ENCODE results near the gene GLMN. TPM values are rescaled to one million over a fixed set of nuclear protein-coding genes. Genes with fewer than 3 reads are reported as not detected.

GLMN gene
- total RNA-seq, 3 donors from 2014 or later (not counting 1 experiment from before 2014, with no cell fraction given), result 19.8 to 25.9 (median 19.9) TPM

DNA sequence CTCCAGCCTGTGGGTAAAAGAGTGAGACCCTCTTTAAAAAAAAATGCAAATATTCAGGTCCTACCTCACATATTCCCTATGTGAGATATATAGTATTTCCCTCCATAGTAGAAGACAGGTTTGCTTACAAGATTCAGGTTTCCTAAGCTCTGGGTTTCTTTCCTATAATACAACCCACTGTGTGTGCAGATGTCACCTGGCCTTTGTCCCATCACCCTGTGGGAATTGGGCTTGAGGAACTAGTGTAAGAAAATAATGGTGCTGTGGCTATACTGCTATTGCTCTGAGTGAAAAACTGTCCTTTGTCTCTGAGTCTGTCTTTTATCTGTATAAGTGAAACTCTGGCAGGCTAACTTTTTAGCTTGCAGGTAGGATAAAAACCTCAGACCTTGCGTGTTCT lies 68.1 kb downstream of the GLMN start:
- ATAC-seq (no peak), DNase-seq (no peak)
- no peaks in the 10 kb centered on the region for H3K9me3 Mint-ChIP-seq
- no peaks in the 10 kb centered on the region for H3K4me1 Mint-ChIP-seq
- Histone ChIP-seq H3K9me3 (ENCODE audit: control insufficient read depth, insufficient read depth, low read length) (no peaks in the 10 kb centered on the region), H3K4me1 (ENCODE audit: control insufficient read depth, insufficient read depth, low read length) (no peaks in the 10 kb centered on the region), H3K36me3 (ENCODE audit: control insufficient read depth, insufficient read depth, low read length) (no peaks in the 10 kb centered on the region), H3K27ac (ENCODE audit: low read length) (no peak overlapping the region), H3K27me3 (ENCODE audit: control insufficient read depth, insufficient read depth, low read length) (no peaks in the 10 kb centered on the region), H3K4me3 (ENCODE audit: low read length) (no peak overlapping the region)
- 95% methylated on average over 1 of the region's 1 CpG for WGBS (ENCODE audit: insufficient coverage)
- TF ChIP-seq, protein P1, sequence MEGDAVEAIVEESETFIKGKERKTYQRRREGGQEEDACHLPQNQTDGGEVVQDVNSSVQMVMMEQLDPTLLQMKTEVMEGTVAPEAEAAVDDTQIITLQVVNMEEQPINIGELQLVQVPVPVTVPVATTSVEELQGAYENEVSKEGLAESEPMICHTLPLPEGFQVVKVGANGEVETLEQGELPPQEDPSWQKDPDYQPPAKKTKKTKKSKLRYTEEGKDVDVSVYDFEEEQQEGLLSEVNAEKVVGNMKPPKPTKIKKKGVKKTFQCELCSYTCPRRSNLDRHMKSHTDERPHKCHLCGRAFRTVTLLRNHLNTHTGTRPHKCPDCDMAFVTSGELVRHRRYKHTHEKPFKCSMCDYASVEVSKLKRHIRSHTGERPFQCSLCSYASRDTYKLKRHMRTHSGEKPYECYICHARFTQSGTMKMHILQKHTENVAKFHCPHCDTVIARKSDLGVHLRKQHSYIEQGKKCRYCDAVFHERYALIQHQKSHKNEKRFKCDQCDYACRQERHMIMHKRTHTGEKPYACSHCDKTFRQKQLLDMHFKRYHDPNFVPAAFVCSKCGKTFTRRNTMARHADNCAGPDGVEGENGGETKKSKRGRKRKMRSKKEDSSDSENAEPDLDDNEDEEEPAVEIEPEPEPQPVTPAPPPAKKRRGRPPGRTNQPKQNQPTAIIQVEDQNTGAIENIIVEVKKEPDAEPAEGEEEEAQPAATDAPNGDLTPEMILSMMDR (IDR thresholded peaks at IDR 0.05), result no peak
- H3K27ac Mint-ChIP-seq, result no peak overlapping the region
- H3K4me3 Mint-ChIP-seq, result no peak overlapping the region
- H3K36me3 Mint-ChIP-seq, result no peaks in the 10 kb centered on the region
- intact Hi-C loops (cut with micrococcal nuclease), result no loop called here
- H3K27me3 Mint-ChIP-seq (ENCODE audit: low read depth in 2 of 2), result peaks cover 9 to 13% of the 10 kb centered on the region in 2 donors

DNA sequence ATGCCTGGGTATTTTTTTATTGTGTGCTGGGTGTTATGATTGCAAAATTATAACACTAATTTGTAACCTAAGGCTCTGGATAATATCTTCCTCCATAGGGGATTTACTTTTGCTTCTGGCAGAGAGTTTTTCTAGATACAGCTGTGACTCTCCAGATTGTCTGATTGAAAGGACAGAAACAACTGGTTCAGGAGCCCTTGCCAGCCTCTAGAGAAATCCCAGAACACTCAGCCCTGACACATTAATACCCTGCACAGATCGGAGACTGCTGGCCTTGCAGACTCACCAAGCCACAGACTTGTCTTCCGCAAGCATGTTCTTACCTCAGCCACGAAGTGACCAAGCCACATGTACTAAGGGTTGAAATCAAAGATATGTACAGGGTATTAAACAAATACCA lies 70.4 kb downstream of the GLMN start:
- H3K27me3 ChIP-seq (ENCODE audit: control insufficient read depth, insufficient read depth, low read length), result no peaks in the 10 kb centered on the region
- Mint-ChIP-seq H3K4me3 (no peak overlapping the region), H3K27ac (no peak overlapping the region), H3K27me3 (ENCODE audit: low read depth in 2 of 2) (peaks cover 9 to 13% of the 10 kb centered on the region in 2 donors), H3K36me3 (no peaks in the 10 kb centered on the region), H3K9me3 (no peaks in the 10 kb centered on the region), H3K4me1 (no peaks in the 10 kb centered on the region)
- no peaks in the 10 kb centered on the region for H3K4me1 ChIP-seq (ENCODE audit: control insufficient read depth, insufficient read depth, low read length)
- H3K27ac ChIP-seq (ENCODE audit: low read length), result no peak overlapping the region
- 91% methylated on average over 3 of the region's 3 CpGs for WGBS (ENCODE audit: insufficient coverage)
- intact Hi-C loops (cut with micrococcal nuclease), result no loop called here
- H3K4me3 ChIP-seq (ENCODE audit: low read length), result no peak overlapping the region
- no peak for ATAC-seq
- H3K36me3 ChIP-seq (ENCODE audit: control insufficient read depth, insufficient read depth, low read length), result no peaks in the 10 kb centered on the region
- no peaks in the 10 kb centered on the region for H3K9me3 ChIP-seq (ENCODE audit: control insufficient read depth, insufficient read depth, low read length)
- no peak for DNase-seq
- TF ChIP-seq, protein P1 (IDR thresholded peaks at IDR 0.05), result no peak

DNA sequence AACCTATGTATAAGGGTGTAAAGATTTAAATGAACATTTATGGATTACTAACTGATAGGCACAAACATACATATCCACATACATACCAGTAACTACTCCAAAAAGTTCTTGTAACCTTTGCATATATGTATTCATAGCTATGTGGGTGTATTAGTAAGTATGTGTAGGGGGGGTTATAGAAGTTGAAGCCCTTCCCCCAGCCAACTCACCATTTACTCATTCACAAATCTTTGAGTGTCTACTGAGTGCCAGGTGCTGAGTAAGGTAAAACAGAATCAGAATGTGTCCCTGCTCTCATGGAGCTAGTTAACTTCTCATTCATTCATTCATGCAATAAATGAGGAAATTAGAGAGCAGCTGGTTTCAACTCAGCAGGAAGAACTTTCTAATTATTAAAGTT lies 79.8 kb downstream of the GLMN start:
- H3K27ac Mint-ChIP-seq, result no peak overlapping the region
- DNase-seq, result no peak
- no peaks in the 10 kb centered on the region for H3K9me3 Mint-ChIP-seq
- ATAC-seq, result no peak
- Histone ChIP-seq H3K4me3 (ENCODE audit: low read length) (no peak overlapping the region), H3K27me3 (ENCODE audit: control insufficient read depth, insufficient read depth, low read length) (no peaks in the 10 kb centered on the region), H3K27ac (ENCODE audit: low read length) (no peak overlapping the region), H3K36me3 (ENCODE audit: control insufficient read depth, insufficient read depth, low read length) (no peaks in the 10 kb centered on the region), H3K9me3 (ENCODE audit: control insufficient read depth, insufficient read depth, low read length) (no peaks in the 10 kb centered on the region), H3K4me1 (ENCODE audit: control insufficient read depth, insufficient read depth, low read length) (no peaks in the 10 kb centered on the region)
- intact Hi-C loops (cut with micrococcal nuclease), result no loop called here
- no peaks in the 10 kb centered on the region for H3K4me1 Mint-ChIP-seq
- H3K4me3 Mint-ChIP-seq, result no peak overlapping the region
- H3K36me3 Mint-ChIP-seq, result no peaks in the 10 kb centered on the region
- TF ChIP-seq, protein P1 (IDR thresholded peaks at IDR 0.05), result no peak
- H3K27me3 Mint-ChIP-seq (ENCODE audit: low read depth in 2 of 2), result peaks cover 4 to 9% of the 10 kb centered on the region in 2 donors

DNA sequence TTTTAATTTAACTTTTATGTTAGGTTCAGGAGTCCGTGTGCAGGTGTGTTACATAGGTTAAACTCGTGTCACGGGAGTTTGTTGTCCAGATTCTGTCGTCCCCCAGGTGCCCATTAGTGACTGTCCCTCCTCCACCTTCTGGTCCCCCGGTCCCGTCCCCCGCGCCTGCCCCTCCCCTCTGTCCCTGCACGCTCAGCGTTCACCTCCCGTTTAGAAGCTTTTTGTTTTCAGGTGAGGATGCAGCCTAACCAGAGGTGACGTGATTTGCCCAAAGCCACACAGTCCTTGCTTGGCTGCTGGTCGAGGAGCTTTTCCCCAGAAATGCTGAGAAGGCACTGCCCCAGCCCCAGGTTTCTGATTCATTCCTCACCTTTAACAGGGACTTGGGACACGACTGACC lies 80.2 kb downstream of the GLMN start:
- H3K27me3 ChIP-seq (ENCODE audit: control insufficient read depth, insufficient read depth, low read length), result no peaks in the 10 kb centered on the region
- no peaks in the 10 kb centered on the region for H3K4me1 ChIP-seq (ENCODE audit: control insufficient read depth, insufficient read depth, low read length)
- H3K4me3 ChIP-seq (ENCODE audit: low read length), result no peak overlapping the region
- H3K36me3 ChIP-seq (ENCODE audit: control insufficient read depth, insufficient read depth, low read length), result no peaks in the 10 kb centered on the region
- H3K9me3 Mint-ChIP-seq, result no peaks in the 10 kb centered on the region
- H3K27ac Mint-ChIP-seq, result no peak overlapping the region
- no peak overlapping the region for H3K4me3 Mint-ChIP-seq
- DNase-seq, result no peak
- H3K4me1 Mint-ChIP-seq, result no peaks in the 10 kb centered on the region
- H3K27me3 Mint-ChIP-seq (ENCODE audit: low read depth in 2 of 2), result peaks cover 4 to 9% of the 10 kb centered on the region in 2 donors
- intact Hi-C loops (cut with micrococcal nuclease), result no loop called here
- no peaks in the 10 kb centered on the region for H3K36me3 Mint-ChIP-seq
- no peak for ATAC-seq
- TF ChIP-seq, protein P1 (IDR thresholded peaks at IDR 0.05), result no peak
- WGBS (ENCODE audit: insufficient coverage), result 91% methylated on average over 13 of the region's 14 CpGs
- H3K27ac ChIP-seq (ENCODE audit: low read length), result no peak overlapping the region
- no peaks in the 10 kb centered on the region for H3K9me3 ChIP-seq (ENCODE audit: control insufficient read depth, insufficient read depth, low read length)

Data from natural killer cell (primary cell).